CD4-positive, alpha-beta T cell treated with Interleukin-17A for 1 hour (primary cell): ENCODE data around the gene TUBB4A.
"Not testable (repeated sequence)": the region's sequence is repeated elsewhere in the genome, so short reads cannot be mapped to it uniquely, and the experiment has no call there.

Experiments
- DNase-seq: peaks from one replicate; pipeline ENCODE4 v3.0.0-alpha.2; 2020

Gene TUBB4A

DNA sequence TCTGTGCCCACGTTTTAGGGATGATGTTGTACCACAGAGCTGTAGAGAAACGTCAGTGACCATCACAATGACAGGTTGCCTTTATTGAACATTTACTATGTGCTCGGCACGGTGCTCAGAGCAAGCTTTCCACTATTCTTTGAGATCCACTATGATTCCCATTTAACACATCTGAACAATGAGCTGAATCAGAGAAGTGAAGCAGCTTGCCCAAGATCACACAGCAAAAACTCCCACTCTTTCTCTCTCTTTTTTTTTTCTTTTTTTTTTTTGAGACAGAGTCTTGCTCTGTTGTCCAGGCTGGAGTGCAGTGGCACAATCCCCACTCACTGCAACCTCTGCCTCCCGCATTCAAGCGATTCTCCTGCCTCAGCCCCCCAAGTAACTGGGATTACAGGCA, 20.6 kb upstream of the TUBB4A start:
- DNase-seq, result no peak

DNA sequence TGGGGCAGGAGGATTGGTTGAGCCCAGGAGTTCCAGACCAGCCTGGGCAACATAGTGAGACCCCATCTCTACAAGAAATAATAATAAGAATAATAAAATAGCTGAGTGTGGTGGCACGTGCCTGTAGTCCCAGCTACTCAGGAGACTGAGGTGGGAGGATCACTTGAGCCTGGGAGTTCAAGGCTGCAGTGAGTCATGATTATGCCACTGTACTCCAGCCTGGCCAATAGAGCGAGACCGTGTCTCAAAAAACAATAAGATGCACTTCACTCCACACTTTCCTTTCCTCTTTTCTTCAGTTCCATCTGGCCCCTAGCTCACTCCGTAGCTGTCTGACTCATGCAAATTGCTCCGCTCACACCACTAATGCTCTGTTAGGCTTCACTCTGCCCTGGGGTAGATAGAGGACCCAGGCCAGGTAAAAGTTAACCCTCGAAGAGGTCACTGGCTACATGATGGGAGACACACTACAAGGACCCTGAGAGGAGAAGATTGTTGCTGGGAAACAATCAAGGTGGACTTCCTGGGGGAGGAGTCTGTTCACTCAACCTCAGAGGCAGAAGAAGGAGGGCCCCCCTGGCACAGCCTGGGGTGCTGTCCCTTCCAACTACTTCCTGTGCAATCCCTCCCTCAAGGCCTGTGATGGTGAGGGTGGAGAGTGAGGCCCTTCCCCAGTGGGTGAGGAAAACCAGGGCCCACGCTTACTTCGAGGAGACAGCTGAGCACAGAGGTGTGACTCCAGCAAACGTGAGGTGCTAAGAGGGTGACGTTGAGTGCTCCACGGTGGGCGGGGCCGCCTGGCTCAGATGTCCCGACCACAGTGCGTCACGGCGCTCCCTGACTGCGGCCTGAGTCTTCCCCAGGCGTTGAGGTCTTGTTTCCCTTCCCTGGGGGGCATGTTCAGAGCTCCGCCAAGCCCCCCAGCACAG, 19.9 kb upstream of the TUBB4A start:
- DNase-seq, result peak; percentile 83

GRCh38 chr19:6519289-6519688, 17.2 kb upstream of the TUBB4A start:
- DNase-seq, result no peak

DNA sequence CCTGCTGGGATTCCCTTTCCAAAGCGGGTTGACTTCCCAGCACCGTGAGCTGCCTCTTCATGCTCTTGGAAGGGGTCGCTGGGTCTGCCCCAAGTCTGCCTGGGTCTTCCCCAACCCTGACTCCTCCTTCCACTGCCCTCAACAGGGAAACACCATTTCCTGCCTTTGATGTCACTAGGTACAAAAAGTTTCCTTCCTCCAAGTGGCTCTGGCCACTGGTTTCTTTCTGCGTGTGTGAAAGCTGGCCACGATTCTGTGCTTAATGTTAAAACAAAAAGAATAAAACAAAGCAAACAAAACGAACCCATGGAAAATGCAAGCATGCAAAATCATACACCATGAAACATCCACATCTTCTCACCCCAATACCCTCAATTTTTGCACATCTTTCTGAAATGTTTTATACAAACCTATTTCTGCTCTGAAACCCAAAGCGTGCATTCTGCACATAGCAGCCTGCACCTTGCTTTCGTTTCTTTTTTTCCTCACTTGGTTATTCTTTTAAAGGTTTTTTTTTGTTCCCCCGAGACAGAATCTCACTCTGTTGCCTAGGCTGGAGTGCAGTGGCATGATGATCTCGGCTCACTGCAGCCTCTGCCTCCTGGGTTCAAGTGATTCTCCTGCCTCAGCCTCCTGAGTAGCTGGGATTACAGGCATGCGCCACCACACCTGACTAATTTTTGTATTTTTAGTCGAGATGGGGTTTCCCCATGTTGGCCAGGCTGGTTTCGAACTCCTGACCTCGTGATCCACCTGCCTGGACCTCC, 16.2 kb upstream of the TUBB4A start:
- peak; percentile 46 for DNase-seq

DNA sequence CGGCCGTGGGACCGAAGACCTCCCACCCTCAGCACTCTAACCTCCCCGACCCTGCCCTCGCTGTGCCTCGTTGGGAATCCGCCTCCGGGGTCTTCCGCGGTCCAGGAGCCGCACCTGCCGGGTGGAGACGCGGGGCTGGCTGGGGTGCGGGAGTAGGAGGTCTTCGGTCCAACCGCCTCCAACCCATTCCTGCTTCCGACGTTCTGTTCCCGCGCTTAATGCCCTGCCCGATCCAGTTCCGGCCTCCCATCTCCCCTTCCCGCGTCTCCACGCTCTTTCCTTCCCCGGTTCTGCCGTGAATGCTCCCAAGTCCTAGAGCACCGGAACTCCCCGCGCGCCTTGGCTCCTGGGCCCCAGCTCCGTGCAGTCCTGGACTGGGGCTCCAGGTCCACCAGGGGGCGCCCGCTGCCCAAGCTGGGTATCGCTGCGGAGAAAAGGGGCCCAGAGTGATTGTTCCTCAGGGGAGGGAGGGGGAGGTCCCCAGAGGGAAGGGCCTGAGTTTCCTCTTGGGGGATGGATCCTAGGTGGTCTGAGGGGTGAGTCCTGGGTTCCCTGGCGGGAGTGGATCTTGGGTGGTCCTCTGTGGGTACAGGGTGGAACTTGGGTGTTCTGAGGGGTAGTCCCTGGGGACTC, 14.7 kb upstream of the TUBB4A start:
- peak; percentile 89 for DNase-seq

DNA sequence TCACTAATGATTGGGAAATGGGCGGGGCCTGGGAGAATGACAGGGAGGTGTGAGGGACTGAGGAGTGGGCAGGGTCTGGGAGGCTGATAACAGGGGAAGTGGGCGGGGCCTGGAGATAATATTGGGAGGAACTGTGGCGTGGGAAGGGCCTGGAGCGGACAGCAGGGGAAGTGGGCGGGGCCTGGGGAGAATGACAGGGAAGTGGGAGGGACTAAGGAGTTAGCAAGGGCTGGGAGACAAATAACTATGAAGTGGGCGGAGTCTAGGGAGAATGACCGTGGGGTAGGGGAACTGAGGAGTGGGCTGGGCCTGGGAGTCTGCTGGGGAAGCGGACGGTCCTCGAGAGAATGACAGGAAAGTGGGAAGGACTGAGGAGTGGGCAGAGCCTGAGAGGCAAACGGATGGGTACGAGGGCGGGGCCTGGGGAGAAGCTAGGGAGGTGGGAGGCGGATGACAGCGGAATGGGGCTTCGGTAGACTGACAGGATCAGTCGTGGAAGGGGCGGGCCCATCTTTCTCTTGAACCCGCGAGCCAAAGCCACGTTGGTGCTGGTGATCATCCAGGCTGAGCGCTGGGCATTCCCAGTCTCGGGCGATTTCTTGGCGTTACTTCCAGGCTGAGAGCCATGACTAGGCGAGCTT, 14.0 kb upstream of the TUBB4A start:
- DNase-seq, result peak; percentile 86

DNA sequence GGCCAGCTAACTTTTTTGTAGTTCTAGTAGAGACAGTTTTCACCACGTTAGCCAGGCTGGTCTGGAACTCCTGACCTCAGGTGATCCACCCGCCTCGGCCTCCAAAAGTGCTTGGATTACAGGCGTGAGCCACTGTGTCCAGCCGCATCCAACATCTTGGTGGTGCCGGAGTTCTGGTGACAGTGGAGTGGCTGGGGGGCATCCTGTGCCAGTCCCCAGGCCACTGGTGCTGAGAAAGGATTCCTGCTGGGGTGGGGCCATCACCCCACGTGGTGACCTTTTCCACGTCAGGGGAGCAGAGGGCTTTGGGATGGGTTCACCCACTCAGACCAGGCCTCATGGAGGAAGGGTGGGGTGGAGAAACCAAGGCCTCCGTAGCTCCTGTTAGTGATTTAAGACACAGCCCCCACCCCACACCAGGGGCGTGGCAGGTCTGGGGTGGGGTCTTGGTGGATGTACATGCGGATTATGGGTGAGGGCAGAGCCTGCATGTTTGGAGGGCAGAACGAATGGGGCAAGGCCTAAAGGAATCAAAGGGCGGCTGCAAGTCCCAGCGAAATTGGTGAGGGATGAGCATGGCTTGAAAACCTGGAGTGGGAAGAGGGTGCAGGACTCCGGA, 12.9 kb upstream of the TUBB4A start:
- DNase-seq, result no peak

GRCh38 chr19:6514089-6514488, 12.0 kb upstream of the TUBB4A start:
- no peak for DNase-seq

- no peak for DNase-seq
Observed at GRCh38 chr19:6510618-6511017, 8.5 kb upstream of the TUBB4A start.

DNA sequence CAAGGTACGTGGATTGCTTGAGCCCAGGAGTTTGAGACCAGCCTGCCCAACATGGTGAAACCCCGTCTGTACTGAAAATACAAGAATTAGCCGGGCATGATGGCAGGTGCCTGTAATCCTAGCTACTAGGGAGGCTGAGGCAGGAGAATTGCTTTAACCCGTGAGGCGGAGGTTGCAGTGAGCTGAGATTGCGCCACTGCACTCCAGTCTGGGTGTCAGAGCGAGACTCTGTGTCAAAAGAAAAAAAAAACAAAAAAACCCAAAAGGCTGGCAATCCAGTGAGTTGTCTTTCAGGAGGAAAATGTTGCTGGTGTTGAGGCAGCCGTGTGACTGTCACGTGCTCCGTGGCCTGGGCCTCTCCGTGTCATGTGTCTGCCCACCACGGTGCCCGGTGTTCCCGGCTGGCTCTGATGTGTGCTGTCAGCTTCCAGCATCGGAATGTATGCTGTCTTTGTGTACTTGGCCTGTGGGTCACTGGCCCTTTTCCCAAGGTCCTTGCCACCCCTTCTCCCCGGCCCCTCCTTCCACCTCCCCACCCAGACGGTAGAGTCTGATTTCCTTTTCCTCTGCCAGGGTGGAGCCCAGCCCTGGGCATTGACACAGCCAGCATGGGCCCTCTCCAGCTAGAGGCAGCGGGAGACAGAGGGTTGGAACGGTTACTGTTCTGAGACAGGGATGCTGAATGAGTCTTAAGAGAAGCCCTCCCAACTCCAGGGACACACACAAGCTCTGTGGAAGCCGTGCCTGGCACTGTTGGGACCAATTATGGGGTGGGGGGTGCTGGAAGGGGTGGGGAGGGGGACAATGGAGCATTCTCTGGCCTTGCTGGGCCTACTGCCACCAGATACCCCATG, 7.2 kb upstream of the TUBB4A start:
- no peak for DNase-seq

DNA sequence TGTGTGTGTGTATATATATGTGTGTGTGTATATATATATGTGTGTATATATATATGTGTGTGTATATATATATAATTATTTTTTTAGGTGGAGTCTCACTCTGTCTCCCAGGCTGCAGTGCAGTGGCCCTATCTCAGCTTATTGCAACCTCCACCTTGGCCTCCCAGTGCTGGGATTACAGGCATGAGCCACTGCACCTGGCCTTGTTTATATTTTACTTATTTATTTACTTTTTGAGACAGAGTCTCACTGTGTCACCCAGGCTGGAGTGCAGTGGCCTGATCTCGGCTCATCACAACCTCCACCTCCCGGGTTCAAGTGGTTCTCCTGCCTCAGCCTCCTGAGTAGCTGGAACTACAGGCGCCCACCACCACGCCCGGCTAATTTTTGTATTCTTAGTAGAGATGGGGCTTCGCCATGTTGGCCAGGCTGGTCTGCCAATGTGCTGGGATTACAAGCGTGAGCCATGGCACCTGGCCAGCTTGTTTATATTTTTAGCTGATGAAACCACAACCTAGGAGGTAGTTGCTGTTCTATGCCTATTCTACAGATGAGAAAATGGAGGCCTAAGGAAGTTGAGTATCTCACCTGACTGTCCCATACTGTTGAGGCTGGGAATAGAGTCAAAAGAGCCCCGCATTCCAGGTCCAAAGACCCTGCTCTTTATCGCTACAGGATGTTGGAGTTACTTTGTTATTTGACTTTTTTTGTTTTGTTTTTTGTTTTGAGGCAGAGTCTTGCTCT, 6.1 kb upstream of the TUBB4A start:
- DNase-seq, result not testable (repeated sequence)

- no peak for DNase-seq
Observed at GRCh38 chr19:6503407-6504201, 1.5 kb upstream of the TUBB4A start.

DNA sequence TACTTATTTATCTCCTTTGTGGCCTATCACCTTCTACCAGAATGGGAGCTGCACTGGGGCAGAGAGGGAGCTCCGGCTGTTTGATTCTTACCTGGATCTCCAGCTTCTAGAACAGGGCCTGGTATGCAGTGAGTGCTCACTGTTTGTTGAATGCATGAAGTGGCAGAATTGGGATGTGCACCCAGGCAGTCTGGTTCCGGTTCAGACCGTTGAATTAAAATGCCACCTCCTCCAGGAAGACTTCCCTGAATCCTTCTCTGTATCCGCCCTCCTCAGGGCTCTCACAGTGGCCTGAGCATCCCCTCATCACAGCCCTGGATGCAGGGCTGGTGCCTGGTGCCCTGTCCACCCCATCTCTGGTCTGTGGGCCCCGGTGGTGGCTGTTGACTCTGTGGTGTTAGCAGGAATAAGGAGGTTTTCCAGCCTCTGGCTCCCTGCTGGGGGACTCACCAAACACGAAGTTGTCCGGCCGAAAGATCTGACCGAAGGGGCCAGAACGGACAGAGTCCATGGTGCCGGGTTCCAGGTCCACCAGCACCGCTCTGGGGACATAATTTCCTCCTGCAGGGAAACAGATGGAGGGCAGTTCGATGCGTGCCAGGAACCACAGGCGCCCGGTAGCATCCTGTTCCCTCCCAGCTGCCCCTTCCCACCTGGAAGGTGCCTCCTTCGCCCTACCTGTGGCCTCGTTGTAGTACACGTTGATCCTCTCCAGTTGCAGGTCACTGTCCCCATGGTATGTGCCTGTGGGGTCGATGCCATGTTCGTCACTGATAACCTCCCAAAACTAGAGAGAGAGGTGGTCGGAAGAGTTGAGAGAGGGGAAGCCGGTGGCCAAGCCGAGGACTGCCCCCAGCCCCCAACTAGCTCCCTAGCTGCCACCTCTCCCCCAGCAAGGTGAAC, 1.0 kb downstream of the TUBB4A start:
- DNase-seq, result no peak

DNA sequence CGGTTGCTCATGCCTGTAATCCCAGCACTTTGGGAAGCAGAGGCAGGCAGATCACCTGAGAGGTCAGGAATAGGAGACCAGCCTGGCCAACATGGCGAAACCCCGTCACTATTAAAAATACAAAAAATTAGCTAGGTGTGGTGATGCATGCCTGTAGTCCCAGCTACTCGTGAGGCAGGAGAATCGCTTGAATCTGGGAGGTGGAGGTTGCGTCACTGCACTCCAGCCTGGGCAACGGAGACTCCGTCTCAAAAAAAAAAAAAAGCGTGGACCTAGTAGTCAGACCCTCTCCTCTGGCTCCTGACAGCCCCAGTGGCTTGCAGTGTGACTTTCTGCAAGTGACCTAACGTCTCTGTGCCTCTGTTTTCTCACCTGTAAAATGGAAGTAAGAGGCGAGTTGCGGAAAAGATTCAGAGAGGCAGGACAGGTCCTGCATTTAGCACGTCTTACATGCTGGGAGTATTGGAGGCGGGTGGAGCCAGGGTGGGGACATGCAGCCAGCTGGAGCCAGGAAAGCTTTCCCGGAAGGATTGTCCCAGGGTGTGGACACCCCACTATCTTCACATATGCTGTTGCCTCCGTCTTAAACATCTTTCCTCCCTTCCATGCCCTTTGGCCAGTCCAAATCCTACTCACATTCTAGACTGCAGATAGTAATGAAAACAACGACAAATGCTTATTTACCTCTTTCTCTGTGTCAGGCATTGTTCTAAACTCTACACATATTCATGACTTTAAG, 2.9 kb downstream of the TUBB4A start:
- DNase-seq, result no peak

GRCh38 chr19:6498294-6499036, 3.6 kb downstream of the TUBB4A start:
- no peak for DNase-seq

GRCh38 chr19:6495947-6496346, 6.2 kb downstream of the TUBB4A start:
- DNase-seq, result no peak

- no peak for DNase-seq
Observed at GRCh38 chr19:6494438-6495036, 7.6 kb downstream of the TUBB4A start.
